GM18498 (cell line): ENCODE data around the gene DCDC1.

Experiments used
- ATAC-seq: cut with Tn5 transposase; IDR thresholded peaks from one replicate; pipeline ENCODE4 v1.9.1; 2021; ENCODE audit warnings: mild to moderate bottlenecking, moderate library complexity; ENCODE audit not compliant: unreplicated experiment

DCDC1 gene

DNA sequence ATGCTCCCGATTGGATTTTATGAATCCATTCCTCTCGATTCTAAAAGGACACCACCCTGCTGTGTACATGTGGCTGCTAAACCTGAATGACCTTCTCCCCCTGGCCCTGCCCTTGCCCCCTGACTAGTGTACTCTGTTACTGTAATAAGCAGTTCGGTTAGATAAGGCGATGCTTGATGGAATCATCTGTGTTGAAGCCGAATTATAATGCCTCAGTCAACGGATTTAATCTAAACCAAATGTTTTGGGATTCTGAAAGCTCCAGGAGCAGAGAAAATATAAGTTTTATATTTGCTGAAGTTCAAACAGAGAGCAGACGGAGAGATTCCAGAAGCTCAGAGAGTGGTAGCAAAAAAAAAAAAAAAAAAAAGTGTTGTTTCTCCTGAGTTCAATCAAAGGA, 508.0 kb downstream of the DCDC1 start:
- ATAC-seq = no peak

DNA sequence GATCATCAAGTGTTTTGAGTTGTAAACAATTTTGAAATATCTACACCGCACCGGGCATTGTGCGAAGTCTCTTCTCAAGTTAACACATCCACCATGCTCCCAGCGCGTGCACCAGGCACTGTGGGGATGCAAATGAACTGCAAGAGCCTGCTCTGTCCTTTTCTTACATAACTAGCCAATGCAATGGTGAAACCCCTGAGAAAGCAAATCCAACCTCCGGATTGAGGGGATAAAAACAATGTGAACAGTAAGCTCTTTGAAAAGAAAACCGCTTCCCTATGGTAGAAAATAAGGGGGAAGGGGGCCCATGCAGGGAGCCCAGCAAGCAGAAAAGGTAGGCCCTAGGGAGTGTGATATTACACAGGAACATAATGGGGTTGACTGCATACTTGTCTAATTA, 508.5 kb downstream of the DCDC1 start:
- no peak for ATAC-seq

DNA sequence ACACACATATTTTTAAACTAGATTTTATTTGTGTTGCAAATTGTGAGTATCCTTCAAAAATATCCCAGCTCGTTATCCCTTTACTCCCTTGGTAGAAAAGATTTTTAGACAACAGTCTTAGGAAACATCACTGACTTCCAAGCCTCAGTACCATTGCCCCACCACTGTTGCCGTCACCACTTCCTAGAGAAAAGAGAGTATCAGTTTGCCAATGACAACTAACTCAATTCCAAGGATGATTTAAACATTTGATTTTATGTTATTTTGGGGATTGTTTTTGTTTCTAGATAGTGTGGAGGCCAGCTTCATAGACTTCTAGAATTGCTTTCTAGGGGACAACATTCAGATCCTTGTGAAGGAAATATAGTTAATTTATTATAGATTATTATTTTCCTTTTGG, 509.4 kb downstream of the DCDC1 start:
- ATAC-seq = no peak

DNA sequence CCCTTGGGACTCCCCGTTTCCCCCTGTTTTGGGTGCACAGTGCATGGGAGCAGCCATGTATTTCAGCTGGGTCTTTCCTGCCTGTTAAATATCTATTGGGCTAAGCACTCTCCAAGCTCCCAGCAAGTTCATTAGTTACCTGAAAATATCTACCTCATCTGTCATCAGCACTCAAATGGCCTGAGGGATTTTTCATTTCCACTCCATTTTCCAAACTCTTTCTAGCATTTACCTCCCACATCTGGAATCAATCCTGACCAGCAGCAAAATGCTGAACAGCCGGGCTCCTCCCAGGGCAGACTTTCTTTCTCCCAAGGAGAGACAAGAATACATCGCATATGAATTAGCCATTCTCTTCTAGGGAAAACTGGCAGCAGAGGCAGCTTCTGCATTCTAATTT, 509.9 kb downstream of the DCDC1 start:
- ATAC-seq = no peak

DNA sequence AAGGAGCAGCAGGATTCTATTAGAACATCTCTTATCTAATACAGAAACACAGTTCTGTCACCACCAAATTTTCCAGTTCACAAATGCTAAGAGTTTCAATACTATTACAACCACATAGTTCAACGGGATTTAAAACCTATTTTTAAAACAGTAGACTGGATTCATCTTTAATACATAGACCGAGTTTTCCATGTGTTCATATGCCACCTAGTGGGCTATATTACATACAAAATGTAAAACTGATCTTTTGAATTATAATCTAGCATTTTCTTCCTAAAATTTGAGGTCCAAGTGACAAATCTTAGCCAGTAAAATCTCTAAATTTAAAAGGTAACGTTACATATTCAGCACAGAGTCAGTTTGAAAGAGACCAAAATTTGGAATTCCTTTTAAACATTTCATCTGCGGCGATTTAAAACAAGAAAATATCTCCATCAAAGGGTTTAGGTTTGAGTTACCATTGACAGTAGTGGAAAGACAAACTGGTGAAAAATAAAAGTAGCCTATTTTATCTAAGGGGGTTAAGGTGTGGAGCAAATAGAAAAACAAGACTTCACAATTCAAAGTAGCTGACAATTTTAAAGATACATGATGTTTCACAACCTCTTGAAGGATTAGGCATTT, 514.0 kb downstream of the DCDC1 start:
- no peak for ATAC-seq

DNA sequence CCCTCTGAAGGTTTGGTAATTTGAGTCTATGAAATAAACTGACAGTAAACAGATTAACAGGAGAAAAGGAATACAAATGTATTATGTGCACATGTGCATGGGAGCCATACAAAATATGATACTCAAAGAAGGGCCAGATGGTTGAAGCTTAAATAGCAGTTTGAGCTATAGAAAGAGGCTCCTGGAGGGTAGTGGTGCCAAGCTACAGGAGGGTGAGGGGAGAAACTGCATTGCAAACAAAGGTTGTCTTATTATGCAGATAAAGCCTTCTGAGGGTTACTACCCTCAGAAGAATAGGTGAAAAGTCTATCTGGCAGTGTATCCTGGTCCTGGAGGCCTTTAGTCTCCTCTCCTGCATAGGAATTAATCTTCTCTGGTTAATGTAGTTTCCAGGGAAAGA, 516.1 kb downstream of the DCDC1 start:
- no peak for ATAC-seq

DNA sequence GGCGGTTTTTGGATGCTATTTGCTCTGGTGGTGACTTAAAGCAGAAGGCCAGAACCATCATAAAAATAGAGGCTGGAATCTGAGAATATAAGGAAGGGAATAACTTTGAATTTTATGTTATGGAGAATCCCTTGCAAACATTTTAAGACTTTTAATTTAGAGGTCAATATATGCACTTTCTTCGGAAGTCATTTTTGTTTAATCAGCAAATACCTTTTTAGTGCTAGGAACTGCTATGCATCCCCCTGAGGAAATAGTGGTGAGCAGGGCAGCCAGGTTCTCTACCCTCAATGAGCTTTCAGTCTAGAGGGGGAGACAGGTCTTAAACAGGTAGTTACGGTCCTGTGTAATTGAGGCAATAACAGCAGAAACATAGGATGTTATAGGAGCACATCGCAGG, 516.9 kb downstream of the DCDC1 start:
- ATAC-seq = no peak

DNA sequence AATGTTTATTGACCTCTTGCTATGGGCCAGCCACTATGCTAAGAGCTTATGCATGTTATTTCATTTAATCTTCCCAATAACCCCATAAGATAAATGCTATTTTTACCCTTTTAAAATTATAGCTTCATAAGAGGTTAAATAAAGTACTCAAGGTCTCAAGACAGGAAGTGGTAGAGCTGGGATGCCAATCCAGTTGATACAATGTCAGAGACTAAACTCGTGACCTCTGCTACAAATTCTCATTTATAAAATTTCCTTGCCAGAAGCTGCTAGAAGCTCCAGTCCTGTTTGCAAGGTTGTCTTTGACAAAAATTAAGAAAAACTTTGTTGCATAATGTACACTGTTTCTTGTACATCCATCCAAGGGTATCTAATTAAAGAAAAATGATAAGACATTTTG, 517.4 kb downstream of the DCDC1 start:
- ATAC-seq = no peak

DNA sequence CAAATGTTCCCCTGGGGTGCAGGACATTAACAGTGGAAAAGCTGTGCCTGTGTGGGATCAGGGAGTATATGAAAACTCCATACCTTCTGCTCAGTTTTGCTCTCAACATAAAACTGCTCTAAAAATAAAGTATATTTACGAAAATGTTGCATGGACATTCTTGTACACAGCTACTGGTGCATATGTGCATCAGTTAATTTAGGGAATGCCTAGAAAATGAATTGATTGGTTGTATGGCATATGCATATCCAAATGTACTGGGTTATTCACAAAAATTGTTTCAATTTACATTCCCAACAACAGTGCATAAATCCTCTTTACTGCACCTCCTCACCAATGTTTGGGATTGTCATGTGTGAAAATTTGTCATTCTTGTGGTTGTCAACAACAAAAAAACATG, 532.3 kb downstream of the DCDC1 start:
- ATAC-seq = no peak

DNA sequence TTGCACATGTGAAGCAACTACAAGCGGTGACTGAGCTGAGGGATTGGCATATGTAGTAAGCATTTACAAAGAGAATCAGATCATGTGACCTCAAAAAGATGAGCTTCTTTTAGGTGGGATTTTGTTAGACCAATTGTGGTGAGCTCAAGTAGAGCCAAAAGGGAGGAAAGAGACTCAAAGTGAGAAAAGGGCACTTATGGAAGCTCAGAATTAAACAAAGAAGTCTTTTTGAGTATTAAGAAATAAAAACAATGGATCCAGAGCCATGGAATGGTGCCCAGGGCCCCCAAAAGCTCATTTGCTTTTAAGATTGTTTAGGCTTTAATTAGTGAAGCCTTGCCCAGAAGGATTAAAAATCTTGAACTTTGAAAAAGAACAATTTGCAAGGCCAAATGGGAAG, 536.7 kb downstream of the DCDC1 start:
- no peak for ATAC-seq

DNA sequence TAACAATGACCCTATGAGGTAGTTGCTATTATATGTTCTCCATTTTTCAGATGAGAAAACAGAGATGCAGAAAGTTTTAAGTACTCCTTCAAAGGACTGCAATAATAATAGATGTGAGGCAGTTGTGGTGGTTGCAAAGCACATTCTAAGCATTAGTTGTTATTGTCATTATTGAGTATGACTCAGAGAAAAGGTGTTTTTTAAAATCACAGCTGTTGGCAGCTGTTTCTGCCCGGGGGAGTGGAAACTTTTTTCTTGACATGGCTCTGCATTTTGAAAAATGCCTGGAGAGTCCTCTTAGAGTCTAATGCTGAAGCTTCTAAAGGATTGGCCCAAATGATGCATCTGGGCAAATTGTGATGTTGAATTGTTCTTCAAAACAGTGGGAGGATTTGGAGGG, 538.9 kb downstream of the DCDC1 start:
- no peak for ATAC-seq

DNA sequence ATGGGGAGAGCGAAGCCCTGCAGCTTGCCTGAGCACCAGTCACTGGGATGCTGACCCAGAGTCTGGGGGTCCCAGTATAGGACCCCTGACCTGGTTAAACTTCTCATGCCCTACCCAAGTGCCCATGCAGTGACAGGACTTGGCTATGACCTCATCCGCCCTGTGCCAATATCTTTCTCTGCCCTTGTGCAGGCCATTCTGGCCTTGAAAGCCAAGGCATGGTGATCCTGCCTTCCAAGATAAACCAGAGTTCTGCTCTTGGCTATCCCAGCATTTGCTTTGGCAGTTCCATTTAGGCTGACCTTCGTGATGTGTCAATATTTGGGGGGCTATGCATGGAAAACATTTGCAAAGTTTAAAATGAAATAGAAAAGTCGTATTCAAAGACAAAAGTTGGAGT, 542.6 kb downstream of the DCDC1 start:
- no peak for ATAC-seq

DNA sequence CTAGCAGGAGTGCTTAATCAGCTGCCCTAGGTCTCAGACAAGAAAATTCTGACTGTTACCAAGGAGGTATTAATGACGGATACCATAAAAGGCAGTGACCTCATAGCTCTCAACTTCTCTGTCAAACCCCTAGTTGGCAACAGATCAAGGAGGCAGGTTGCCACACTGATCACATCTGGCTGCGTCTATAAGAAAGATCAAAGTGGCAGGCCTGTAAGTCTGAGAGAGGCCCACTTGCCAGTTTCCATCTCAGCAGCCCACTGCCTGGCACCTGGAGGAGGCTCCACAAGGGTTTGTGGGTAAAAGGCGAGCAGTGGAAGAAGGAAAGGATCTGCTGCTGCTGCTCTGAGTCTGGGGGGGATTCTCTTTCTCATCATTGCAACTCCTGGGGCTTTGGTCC, 543.8 kb downstream of the DCDC1 start:
- ATAC-seq = no peak

DNA sequence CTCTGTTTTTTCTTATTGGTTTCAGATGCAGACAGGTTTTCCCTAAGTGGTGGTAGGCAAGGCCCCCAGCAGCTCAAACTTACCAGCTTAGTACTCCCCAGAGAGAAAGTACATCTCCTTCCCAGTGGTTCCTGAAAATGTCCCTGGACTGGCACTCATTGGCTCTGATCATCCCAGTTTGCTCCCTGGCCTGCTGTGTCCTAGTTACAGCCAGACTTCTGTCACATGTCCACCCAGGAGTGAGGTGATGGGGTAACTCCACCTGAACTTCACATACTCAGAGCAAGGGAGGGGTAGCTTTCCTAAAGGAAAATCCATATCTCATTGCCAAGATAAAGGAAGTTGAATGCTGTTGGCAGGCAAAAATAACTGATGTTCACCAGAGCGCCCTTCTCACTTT, 546.4 kb downstream of the DCDC1 start:
- no peak for ATAC-seq

DNA sequence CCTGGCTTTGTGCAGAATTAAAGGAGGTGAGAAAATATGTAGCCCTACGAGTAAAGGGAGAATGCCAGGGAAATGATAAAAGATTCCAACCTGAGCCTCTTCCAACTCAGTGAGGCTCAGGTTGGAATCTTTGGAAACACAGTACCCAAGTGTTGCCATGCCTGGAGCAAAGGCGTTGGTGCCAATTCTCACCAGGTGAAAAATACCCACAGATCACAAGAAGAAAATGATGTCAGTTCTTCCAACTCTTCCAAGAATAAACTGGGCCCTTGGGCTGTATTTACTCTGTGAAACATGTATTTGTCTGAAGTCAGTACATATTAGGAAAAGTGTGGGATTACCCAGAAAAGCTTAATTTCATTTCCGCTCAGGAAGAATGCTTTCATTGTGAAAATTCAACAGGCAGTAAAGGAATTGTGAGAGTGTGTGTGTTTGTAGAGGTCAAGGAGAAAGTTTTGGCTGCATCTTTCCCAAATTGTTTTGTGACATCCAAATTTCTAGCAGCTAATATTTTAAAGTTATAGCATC, 548.0 kb downstream of the DCDC1 start:
- no peak for ATAC-seq

DNA sequence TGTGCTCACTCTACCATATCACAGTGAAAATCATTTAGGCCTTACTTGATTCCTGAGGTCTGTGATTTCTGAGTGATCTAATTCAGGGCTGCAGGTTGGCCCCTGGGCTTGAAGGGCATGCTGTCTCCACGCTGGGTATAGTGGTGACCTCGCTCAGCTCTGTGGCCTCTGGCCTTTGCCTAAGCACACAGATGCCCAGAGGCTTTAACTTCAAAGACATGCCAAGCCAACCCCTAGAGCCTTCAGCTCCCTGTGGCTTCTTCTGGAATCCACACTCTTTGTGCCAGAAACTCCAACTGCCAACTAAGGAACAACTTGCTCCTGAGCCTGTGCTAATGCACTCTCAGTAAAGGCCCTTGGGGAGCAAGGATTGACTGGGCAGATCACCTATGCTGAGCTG, 550.8 kb downstream of the DCDC1 start:
- ATAC-seq = no peak

DNA sequence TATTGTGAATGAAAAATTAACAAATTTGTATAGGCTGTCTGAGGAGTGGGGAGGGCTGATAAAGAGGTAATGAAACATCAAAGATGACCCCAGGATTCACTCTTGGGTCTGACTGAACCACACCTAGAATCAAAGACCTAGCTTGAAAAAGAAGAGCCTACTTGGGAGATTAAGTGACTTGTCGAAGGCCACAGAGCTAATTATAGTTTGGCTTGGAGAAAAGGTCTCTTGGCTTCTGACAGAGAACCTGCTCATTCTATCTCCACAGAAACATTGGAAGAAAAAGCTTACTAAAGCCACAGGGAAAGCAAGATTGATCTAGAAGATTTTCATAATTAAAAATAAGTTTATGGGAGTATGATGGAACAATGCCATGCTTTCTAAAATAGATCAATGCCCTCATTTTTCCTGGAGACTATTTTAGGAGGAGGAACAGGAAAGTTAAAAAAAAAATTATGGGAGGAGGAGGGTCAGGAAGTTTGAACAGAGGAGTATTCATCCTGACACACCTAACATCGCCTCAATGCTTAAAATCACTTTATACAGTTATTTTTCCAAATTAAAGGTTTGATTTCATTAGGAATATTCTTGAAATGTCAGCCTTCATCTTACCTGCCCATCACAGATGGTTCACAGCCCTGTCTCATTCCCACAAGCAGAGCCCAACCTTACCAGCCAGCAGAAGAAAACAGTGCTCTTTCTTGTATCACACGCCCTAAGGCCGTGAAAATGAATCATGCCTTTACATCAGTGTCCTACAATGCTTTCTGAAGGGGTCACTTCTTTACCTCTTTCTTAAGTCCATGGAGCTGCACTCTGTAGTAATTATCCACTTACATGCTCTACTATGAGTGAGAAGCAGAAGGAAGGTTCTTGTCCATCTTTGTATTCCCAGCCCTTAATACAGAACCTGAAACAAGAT, 552.3 kb downstream of the DCDC1 start:
- ATAC-seq = no peak

DNA sequence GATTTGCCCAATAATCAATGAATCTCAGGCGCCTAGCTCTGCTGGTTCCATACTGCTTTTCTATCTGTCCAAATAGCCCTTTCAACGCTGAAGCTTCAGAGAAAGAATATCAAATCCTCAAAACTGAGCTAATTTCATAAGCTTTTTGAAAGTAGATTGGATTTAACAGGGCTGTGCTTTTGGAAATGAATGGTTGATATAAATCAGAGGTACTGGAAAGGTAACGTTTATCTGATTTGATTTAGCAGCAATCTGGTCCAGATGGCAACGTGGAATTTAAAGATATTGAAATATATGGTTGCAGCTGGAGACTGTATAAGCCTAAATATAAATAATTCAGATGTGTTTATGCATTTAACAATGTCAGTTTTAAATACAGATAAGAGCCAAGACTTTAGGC, 553.9 kb downstream of the DCDC1 start:
- ATAC-seq = no peak

DNA sequence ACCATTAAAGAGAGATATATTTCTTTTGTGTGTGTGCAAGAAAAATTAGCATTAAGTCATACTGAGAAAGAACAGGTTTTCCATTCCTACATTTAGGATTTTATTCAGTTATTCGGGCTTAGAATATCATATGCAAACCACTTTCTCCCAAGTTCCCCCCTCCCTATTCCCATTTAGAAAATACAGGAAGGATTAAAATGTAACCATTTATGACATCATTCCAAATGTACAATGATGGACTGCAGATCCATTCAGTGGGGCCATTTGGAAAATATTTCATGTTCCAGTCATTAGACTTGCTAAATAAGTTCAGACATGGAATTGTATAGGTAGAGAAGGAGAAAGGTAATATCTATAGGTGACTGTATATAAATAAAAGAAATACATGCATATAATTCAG, 554.8 kb downstream of the DCDC1 start:
- ATAC-seq = no peak
